ENCODE data around the gene PLPP1.
"Not testable (repeated sequence)": the region's sequence is repeated elsewhere in the genome, so short reads cannot be mapped to it uniquely, and the experiment has no call there.

The PLPP1 gene

DNA sequence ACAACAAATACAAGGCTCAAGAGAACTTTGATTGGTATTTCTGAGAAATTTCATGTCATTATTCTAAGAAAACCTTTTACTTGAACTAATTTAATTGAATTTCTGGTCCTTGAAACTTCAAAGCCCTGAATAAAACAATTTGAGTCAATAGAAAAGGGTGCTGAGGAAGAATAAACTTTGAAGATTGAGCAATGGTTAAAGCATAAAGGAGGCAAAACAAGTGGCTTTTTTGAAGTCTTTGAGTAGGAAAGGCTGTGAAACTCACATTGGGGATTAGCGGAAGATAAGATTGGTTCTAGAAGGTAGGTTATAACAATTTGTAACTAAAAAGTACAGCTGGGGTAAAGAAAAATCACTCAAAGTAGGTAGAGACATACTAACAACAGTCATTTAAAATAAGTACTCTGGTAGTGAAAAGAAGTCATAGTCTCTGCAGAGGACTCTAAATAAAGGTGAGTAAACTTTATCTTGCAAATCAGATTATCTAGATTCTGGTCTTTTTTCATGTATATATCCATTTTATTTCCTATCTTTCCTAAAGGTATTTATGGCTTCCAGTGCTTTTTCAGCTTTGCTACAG lies 6.4 kb upstream of the PLPP1 start:
- Histone ChIP-seq H3K36me3 (no peaks in the 10 kb centered on the region), H3K27me3 (no peaks in the 10 kb centered on the region), H3K9me3 (no peaks in the 10 kb centered on the region; the same call in 1 of the 2 replicates), H3K4me1 (no peaks in the 10 kb centered on the region; the same call in 1 of the 2 replicates), H3K4me3 (ENCODE audit: low read depth, low read length) (no peak overlapping the region)
- TF ChIP-seq, protein P1, sequence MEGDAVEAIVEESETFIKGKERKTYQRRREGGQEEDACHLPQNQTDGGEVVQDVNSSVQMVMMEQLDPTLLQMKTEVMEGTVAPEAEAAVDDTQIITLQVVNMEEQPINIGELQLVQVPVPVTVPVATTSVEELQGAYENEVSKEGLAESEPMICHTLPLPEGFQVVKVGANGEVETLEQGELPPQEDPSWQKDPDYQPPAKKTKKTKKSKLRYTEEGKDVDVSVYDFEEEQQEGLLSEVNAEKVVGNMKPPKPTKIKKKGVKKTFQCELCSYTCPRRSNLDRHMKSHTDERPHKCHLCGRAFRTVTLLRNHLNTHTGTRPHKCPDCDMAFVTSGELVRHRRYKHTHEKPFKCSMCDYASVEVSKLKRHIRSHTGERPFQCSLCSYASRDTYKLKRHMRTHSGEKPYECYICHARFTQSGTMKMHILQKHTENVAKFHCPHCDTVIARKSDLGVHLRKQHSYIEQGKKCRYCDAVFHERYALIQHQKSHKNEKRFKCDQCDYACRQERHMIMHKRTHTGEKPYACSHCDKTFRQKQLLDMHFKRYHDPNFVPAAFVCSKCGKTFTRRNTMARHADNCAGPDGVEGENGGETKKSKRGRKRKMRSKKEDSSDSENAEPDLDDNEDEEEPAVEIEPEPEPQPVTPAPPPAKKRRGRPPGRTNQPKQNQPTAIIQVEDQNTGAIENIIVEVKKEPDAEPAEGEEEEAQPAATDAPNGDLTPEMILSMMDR (IDR thresholded peaks at IDR 0.05; ENCODE audit: low read depth, low read length) = no peak
- no peak for DNase-seq

DNA sequence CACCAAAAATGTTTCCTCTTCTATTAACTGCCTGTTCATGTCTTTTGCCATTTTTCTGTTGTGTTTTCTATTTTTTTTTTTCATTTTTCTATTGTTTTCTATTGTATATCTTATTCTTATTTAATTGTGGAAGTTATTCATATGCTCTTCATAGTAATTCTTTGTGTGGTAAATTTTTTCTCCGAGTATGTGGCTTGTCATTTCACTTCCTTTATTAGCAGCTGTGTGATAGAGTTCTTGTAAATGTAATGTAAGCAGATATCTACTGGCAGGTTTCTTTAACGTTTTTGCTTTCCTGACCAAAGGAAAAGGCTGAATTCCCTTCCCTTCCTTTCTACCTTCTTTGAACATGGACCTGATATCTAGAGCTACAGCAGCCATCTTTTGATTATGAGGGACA lies 5.8 kb upstream of the PLPP1 start:
- Histone ChIP-seq H3K27me3 (no peaks in the 10 kb centered on the region), H3K4me3 (ENCODE audit: low read depth, low read length) (no peak overlapping the region), H3K4me1 (peaks cover 2% of the 10 kb centered on the region), H3K36me3 (no peaks in the 10 kb centered on the region), H3K9me3 (no peaks in the 10 kb centered on the region; the same call in 1 of the 2 replicates)
- TF ChIP-seq, protein P1 (IDR thresholded peaks at IDR 0.05; ENCODE audit: low read depth, low read length) = no peak
- no peak for DNase-seq

DNA sequence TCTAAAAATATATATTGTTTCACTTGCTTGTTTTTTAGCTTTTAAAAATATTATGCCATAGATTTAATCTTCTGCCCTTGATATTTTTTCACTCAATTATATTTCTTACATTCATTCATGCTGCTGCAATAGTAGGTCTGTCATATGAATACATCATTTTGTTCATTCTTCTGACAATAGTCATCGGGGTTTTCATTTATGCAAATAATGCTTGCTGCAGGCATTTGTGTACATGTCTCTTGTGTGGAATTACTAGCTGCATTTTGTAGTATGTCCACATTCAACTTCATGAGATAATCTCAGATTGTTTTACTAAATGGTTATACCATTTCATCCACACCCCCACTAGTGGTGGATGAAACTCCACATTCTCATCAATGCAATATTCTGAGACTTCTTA lies 5.3 kb upstream of the PLPP1 start:
- no peak for DNase-seq
- Histone ChIP-seq H3K4me3 (ENCODE audit: low read depth, low read length) (no peak overlapping the region), H3K27me3 (no peaks in the 10 kb centered on the region), H3K9me3 (no peaks in the 10 kb centered on the region; the same call in 1 of the 2 replicates), H3K36me3 (no peaks in the 10 kb centered on the region), H3K4me1 (peaks cover 4% of the 10 kb centered on the region)
- TF ChIP-seq, protein P1 (IDR thresholded peaks at IDR 0.05; ENCODE audit: low read depth, low read length) = no peak

DNA sequence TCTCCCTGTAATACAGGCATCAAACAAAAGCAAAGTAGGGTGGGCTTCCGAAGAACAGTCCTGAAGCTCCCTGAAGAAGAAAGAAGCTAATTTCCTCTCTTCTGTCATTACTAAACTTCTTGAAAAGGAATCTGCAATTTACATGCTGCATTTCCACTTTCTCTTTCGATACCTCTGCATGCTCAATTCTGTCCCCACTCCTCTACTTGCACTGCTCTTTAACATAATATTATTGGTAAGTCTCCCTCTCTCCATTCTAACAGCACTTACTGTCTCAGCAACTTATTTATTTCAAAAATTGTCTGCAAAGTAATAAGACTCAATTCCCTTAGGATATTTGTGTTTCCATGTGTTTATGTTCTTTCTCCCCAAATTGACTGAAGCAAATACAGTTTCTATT lies 3.9 kb upstream of the PLPP1 start:
- Histone ChIP-seq H3K4me3 (ENCODE audit: low read depth, low read length) (no peak overlapping the region), H3K27me3 (no peaks in the 10 kb centered on the region), H3K9me3 (no peaks in the 10 kb centered on the region; the same call in 1 of the 2 replicates), H3K36me3 (no peaks in the 10 kb centered on the region), H3K4me1 (peaks cover 4% of the 10 kb centered on the region; the same call in 1 of the 2 replicates)
- no peak for DNase-seq
- TF ChIP-seq, protein P1 (IDR thresholded peaks at IDR 0.05; ENCODE audit: low read depth, low read length) = no peak

DNA sequence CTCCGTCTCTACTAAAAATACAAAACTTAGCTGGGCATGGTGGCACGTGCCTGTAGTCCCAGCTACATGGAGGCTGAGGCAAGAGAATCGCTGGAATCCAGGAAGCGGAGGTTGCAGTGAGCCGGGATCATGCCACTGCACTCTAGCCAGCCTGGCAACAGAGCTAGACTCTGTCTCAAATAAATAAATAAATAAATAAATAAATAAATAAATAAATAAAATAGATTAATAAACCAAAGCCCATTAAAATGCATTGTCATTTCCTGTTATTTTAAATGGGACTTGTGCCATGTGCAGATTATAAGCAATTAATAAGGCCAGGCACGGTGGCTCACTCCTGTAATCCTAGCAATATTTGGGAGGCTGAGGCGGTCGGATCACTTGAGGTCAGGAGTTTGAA lies 2.6 kb upstream of the PLPP1 start:
- not testable (repeated sequence) for H3K4me1 ChIP-seq; H3K4me3 ChIP-seq (ENCODE audit: low read depth, low read length); H3K9me3 ChIP-seq; H3K36me3 ChIP-seq; DNase-seq; H3K27me3 ChIP-seq

DNA sequence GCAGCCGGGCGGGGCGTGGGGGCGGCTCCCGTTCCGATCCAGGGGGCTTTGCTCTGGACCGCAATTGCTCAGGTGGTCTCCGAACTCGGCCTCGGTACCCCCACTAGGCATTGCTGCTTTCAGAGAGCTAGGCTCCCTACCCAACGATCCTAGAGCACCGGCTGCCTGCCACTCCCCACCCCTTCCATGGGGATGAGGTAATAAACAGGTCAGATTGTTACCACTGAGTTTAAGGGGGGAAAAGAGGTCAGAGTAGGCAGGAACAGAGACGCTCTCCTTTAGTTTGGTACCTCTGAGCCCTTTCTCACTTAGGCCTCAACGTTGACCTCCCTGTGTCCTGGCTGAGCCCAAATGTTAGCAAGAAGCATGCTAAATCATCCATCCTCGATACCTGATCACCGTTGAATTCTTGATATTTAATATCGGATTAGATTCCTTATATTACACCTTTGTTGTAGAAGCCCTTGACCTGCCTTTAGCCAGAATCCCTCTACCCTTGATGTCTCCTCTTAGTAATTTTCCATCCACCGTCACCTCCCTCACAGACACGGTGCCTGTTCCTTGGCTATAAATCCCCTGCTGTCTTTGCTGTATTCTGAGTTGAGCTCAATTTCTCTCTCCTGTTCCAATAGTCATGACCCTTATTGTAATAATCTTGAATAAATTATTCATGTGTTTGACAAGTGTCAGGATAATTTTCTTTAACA lies 588 bp upstream of the PLPP1 start:
- peaks cover 4% of the 10 kb centered on the region; the same call in 1 of the 2 replicates for H3K4me1 ChIP-seq
- no peaks in the 10 kb centered on the region for H3K27me3 ChIP-seq
- no peaks in the 10 kb centered on the region for H3K36me3 ChIP-seq
- DNase-seq = no peak
- TF ChIP-seq, protein P1 (IDR thresholded peaks at IDR 0.05; ENCODE audit: low read depth, low read length) = no peak
- peak overlapping the region; percentile 73 for H3K4me3 ChIP-seq (ENCODE audit: low read depth, low read length)
- H3K9me3 ChIP-seq = no peaks in the 10 kb centered on the region; the same call in 1 of the 2 replicates

All from BE2C (cell line).